A673 (cell line): ENCODE data around the gene PTPN14. TPM values are rescaled to one million over a fixed set of nuclear protein-coding genes. Genes with fewer than 3 reads are reported as not detected.

Experiments used
- BruUV-seq: library from RNA; stranded (reverse); fragments of 400-500 nt; replicated peaks from 2 replicates; lab custom pipeline; 2021; lab: Mats Ljungman, UMichigan
- CTCF ChIA-PET: fragments of 300-600 bp; sonication (Branson Sonifier 250); formaldehyde crosslinking; loops from one replicate; lab custom pipeline; 2022; ENCODE audit warnings: antibody characterized with exemption; lab: Charles Lee
- POLR2A ChIA-PET: fragments of 300-600 bp; sonication (Branson Sonifier 250); formaldehyde crosslinking; loops from one replicate; lab custom pipeline; 2022; ENCODE audit warnings: antibody characterized with exemption; ENCODE audit not compliant: low non-redundant PET; lab: Charles Lee
- DNase-seq: peaks from one replicate; pipeline ENCODE4 v3.0.0-alpha.2; 2015; ENCODE audit warnings: low spot score
- H3K27ac ChIP-seq: fragments of 200-600 bp; sonication (generic); 2 replicates; pipeline ENCODE4 v1.5.1; 2016; ENCODE audit warnings: mixed run types, low read depth, mild to moderate bottlenecking, mixed read lengths, antibody characterized with exemption, low read length; ENCODE audit not compliant: poor library complexity, severe bottlenecking
- H3K27me3 ChIP-seq: fragments of 200-600 bp; sonication (generic); replicated peaks from 2 replicates; pipeline ENCODE4 v1.6.1; 2017; ENCODE audit warnings: mixed run types, low read depth, mild to moderate bottlenecking, mixed read lengths, antibody characterized with exemption, low read length; ENCODE audit not compliant: insufficient read depth, poor library complexity
- H3K36me3 ChIP-seq: fragments of 200-600 bp; sonication (generic); 2 replicates; pipeline ENCODE4 v1.6.1; 2016; ENCODE audit warnings: mixed run types, mild to moderate bottlenecking, mixed read lengths, antibody characterized with exemption, low read length; ENCODE audit not compliant: insufficient read depth, poor library complexity, severe bottlenecking
- H3K4me1 ChIP-seq: fragments of 200-600 bp; sonication (generic); 2 replicates; pipeline ENCODE4 v1.6.1; 2017; ENCODE audit warnings: mixed run types, mild to moderate bottlenecking, mixed read lengths, antibody characterized with exemption, low read length; ENCODE audit not compliant: insufficient read depth, poor library complexity, severe bottlenecking
- H3K4me3 ChIP-seq: fragments of 200-600 bp; sonication (generic); 2 replicates; pipeline ENCODE4 v1.5.1; 2016; ENCODE audit warnings: low read depth, mixed run types, mild to moderate bottlenecking, mixed read lengths, low read length; ENCODE audit not compliant: poor library complexity, severe bottlenecking
- H3K9me3 ChIP-seq: fragments of 200-600 bp; sonication (generic); 2 replicates; pipeline ENCODE4 v1.6.1; 2016; ENCODE audit warnings: mixed run types, low read depth, mild to moderate bottlenecking, mixed read lengths, antibody characterized with exemption, low read length; ENCODE audit not compliant: poor library complexity, severe bottlenecking
- EZH2 ChIP-seq: fragments of 200-600 bp; sonication (generic); IDR thresholded peaks from 2 replicates; pipeline ENCODE4 v1.6.1; 2017; ENCODE audit warnings: borderline replicate concordance, low read depth, mild to moderate bottlenecking, mixed read lengths, antibody characterized with exemption, low read length; ENCODE audit not compliant: poor library complexity, severe bottlenecking
- intact Hi-C: fragments of 100-400 bp; cut with micrococcal nuclease; formaldehyde crosslinking; loops from one replicate; pipeline ENCODE4 v1.10.0; 2022; ENCODE audit not compliant: unreplicated experiment
- total RNA-seq: library from RNA; stranded (reverse); gene quantifications from 2 replicates; pipeline ENCODE4 v1.2.3, GENCODE V29; 2021
- TF ChIP-seq, protein P1 (sequence below): fragments of 300-800, 200-600 bp; sonication (generic); conservative IDR thresholded peaks from 2 replicates; pipeline ENCODE4 v1.5.1; 2017; ENCODE audit warnings: low read depth, mild to moderate bottlenecking, antibody characterized with exemption, low read length, moderate library complexity, mixed read lengths

PTPN14 gene
- total RNA-seq, 1 experiment from 2014 or later: 114 TPM

DNA sequence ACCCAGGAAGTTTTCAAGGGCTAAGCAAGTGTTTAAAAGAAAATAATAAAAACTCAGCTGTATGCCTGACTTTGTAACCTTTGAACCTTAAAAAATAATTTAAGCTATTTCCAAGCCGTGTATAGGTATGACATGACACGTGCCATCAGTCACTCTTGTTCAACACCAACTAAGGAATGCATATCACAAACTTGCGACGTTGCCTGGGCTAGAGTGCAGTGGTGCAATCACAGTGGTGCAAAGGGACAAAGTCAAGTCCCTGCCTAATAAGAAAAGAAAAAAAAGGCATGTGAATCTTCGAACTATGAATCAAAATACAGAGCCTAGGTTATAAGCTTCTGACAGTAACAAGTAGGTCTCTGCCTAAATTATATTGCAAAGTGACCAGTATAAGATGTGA lies 191.3 kb downstream of the PTPN14 start:
- Histone ChIP-seq H3K27me3 (no peaks in the 10 kb centered on the region), H3K36me3 (peaks cover 88% of the 10 kb centered on the region), H3K9me3 (no peaks in the 10 kb centered on the region), H3K27ac (no peak overlapping the region), H3K4me1 (peaks cover 8% of the 10 kb centered on the region), H3K4me3 (no peak overlapping the region)
- ChIA-PET CTCF (no interaction called here), POLR2A (no interaction called here)
- DNase-seq: no peak
- intact Hi-C loops: no loop called here
- TF ChIP-seq, protein P1, sequence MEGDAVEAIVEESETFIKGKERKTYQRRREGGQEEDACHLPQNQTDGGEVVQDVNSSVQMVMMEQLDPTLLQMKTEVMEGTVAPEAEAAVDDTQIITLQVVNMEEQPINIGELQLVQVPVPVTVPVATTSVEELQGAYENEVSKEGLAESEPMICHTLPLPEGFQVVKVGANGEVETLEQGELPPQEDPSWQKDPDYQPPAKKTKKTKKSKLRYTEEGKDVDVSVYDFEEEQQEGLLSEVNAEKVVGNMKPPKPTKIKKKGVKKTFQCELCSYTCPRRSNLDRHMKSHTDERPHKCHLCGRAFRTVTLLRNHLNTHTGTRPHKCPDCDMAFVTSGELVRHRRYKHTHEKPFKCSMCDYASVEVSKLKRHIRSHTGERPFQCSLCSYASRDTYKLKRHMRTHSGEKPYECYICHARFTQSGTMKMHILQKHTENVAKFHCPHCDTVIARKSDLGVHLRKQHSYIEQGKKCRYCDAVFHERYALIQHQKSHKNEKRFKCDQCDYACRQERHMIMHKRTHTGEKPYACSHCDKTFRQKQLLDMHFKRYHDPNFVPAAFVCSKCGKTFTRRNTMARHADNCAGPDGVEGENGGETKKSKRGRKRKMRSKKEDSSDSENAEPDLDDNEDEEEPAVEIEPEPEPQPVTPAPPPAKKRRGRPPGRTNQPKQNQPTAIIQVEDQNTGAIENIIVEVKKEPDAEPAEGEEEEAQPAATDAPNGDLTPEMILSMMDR: no peak
- TF ChIP-seq EZH2: no peak
- no TSS peak for BruUV-seq

DNA sequence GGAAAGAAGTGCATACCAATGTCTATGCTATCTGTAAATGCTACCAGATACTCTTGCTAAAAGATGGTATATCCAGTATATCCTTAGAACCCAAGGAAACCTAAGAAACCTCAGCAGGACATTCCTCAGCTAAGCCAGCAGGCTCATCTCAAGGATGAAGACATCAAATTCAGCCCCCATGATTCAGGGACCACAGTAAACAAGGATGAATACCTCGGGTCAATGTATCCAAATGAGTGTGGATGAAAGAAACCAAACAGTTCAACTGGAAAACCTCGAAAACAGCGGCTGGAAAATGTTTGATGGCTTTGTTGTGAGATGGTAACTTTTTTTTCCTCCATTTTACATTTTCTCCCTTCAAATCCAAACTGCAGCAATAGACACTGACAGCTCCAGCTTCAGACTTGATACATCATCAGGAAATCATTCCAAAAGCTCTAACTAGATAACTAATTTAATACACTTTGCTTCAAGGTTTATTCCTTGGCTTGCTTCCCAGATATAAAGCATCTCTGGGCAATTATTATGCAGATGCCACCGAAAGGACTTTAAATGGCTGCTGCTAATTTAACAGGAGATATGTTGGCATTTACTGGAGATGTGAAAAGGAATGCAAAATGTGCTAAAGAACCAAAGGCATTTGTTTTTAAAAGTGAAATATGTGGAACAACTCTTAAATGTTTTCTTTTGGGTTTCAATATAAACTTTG lies 196.8 kb downstream of the PTPN14 start:
- intact Hi-C loops: no loop called here
- Histone ChIP-seq H3K36me3 (peaks cover 58% of the 10 kb centered on the region), H3K4me1 (peaks cover 18% of the 10 kb centered on the region), H3K9me3 (no peaks in the 10 kb centered on the region), H3K27me3 (no peaks in the 10 kb centered on the region), H3K27ac (peak overlapping the region; percentile 21), H3K4me3 (no peak overlapping the region)
- TSS peak; percentile 6 for BruUV-seq
- ChIA-PET CTCF (no interaction called here), POLR2A (interaction anchor here (0.6 kb wide), 1 partner anchor 79 kb away, joined by 3 read pairs; no protein-coding TSS in a partner anchor)
- DNase-seq: peak; percentile 51
- TF ChIP-seq, protein P1: no peak
- no peak for TF ChIP-seq EZH2

DNA sequence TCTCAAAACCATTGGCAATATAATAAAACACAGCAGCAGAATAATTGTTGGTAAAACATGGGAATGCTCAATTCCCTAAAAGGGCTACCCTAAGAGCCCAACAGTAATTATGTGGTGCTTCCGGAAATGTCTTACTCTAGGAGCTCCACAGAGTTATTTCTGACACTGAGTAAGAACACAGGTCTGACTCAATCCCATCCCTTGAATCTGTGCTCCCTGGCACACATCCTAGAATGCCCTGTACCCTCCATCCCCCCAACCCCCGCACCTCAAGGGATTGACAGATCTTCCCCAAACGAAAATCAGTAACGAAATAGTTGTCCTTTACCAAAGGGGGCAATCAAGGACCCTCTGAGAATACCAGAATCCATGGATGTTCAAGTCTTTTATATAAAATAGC lies 198.6 kb downstream of the PTPN14 start:
- Histone ChIP-seq H3K36me3 (peaks cover 55% of the 10 kb centered on the region), H3K9me3 (no peaks in the 10 kb centered on the region), H3K27me3 (no peaks in the 10 kb centered on the region), H3K27ac (no peak overlapping the region), H3K4me3 (no peak overlapping the region), H3K4me1 (peaks cover 20% of the 10 kb centered on the region)
- ChIA-PET POLR2A (no interaction called here), CTCF (no interaction called here)
- BruUV-seq: no TSS peak
- no peak for TF ChIP-seq EZH2
- DNase-seq: no peak
- intact Hi-C loops: no loop called here
